Esophagus muscularis mucosa (tissue), 4 donors: Measurements from ENCODE around the gene AATK. TPM values are rescaled to one million over a fixed set of nuclear protein-coding genes. Genes with fewer than 3 reads are reported as not detected.
A peak's percentile ranks its signal among the peaks of the same experiment; 100 is the strongest.

Experiments
- DNase-seq: peaks from one replicate; pipeline ENCODE4 v3.0.0-alpha.2; 2017; ENCODE audit errors: extremely low spot score
- H3K27ac ChIP-seq, 4 donors: fragments of 200-600 bp; sonication (generic); replicated peaks in 1 of 4; 1 replicate in 3 of 4; 2 replicates in 1 of 4; pipeline ENCODE4 v1.5.1; 2016 to 2019; ENCODE audit warnings: mild to moderate bottlenecking in 1 of 4
- H3K27me3 ChIP-seq, 4 donors: fragments of 200-600 bp; sonication (generic); one replicate each; pipeline versions ENCODE4 v1.5.1 to v1.6.0; 2016 to 2019
- H3K36me3 ChIP-seq, 4 donors: fragments of 200-600 bp; sonication (generic); one replicate each; pipeline ENCODE4 v1.5.1; 2016 to 2019
- H3K4me1 ChIP-seq, 4 donors: fragments of 200-600 bp; sonication (generic); one replicate each; pipeline ENCODE4 v1.5.1; 2016 to 2019
- H3K4me3 ChIP-seq, 4 donors: fragments of 200-600 bp; sonication (generic); 1 replicate in 2 of 4; 2 replicates in 2 of 4; pipeline ENCODE4 v1.5.1; 2016 to 2019; ENCODE audit warnings: mild to moderate bottlenecking in 4 of 4, moderate library complexity in 1 of 4
- H3K9me3 ChIP-seq, 4 donors: fragments of 200-600 bp; sonication (generic); 1 replicate in 3 of 4; 2 replicates in 1 of 4; pipeline ENCODE4 v1.5.1; 2016 to 2019
- CTCF ChIP-seq, 3 experiments: fragments of 200-600 bp in 2 of 3; fragments of 450-650 bp in 1 of 3; sonication (generic) in 2 of 3; IDR thresholded peaks; one replicate each; pipeline ENCODE4 v1.5.1; 2017 to 2019; ENCODE audit warnings: antibody characterized with exemption in 3 of 3, mild to moderate bottlenecking in 2 of 3, moderate library complexity in 1 of 3
- EP300 ChIP-seq: sonication (generic); formaldehyde crosslinking; IDR thresholded peaks from one replicate; pipeline ENCODE4 v1.6.1; 2017; ENCODE audit warnings: antibody characterized with exemption
- POLR2A ChIP-seq: fragments of 450-650 bp; IDR thresholded peaks from one replicate; pipeline ENCODE4 v1.6.1; 2017; ENCODE audit warnings: antibody characterized with exemption, moderate library complexity, mild to moderate bottlenecking, low read depth
- POLR2AphosphoS5 ChIP-seq, 2 donors: sonication (generic); formaldehyde crosslinking; IDR thresholded peaks; one replicate each; pipeline ENCODE4 v1.6.1; 2017; ENCODE audit warnings: antibody characterized with exemption in 2 of 2
- WGBS: methylation state at CpG from one replicate; pipeline ENCODE4 v1.1.5; 2018; 5-methylcytosine and 5-hydroxymethylcytosine counted together
- intact Hi-C: fragments of 100-400 bp; cut with DNase I; formaldehyde crosslinking; loops from one replicate; pipeline ENCODE4 v1.15.1; 2023
- total RNA-seq, 4 donors: library from RNA; depleted of rRNA; stranded (reverse); fragments of >200 nt; gene quantifications; one replicate each; pipeline versions ENCODE4 v1.1.0 to v1.2.1, GENCODE V29; 2016

Gene AATK
- total RNA-seq, 4 donors from 2014 or later = 13.7 to 24.6 (median 16.0) TPM

GRCh38 chr17:81169870-81170309 lies 3.9 kb upstream of the AATK start:
- peaks cover 8 to 17% (median 16%) of the 10 kb centered on the region in 4 donors for H3K4me1 ChIP-seq
- no peak for DNase-seq
- peaks cover 0 to 14% (median 2%) of the 10 kb centered on the region in 4 donors for H3K27me3 ChIP-seq
- WGBS = 92% methylated on average over 3 of the region's 3 CpGs
- no peaks in the 10 kb centered on the region for H3K36me3 ChIP-seq
- H3K27ac ChIP-seq = no peak overlapping the region
- TF ChIP-seq POLR2A (no peak), EP300 (no peak), POLR2AphosphoS5 (IDR thresholded peaks at IDR 0.05) (no peak), CTCF (IDR thresholded peaks at IDR 0.05) (no peak)
- H3K4me3 ChIP-seq = no peak overlapping the region
- H3K9me3 ChIP-seq = no peaks in the 10 kb centered on the region
- intact Hi-C loops = no loop called here

DNA sequence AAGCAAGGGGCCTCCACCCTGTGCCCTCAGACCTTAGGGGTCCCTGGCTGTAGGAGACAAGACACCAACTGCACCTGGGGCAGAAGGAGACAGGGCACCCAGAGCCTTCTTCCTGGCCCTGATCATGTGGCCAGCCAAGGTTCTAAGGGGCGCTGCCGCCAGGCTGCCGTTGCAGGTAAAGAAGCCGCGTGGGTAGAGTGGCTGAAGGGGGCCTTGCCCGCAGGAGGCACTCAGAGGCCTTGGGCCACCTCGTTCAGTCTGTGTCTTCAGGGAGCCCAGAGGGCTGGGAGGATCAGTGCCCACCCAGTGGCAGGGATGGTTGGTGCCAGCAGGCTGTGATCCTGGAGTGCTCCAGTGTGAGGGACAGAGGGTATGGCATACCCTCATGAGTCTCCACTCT lies 1.6 kb upstream of the AATK start:
- Histone ChIP-seq H3K4me3 (no peak overlapping the region), H3K4me1 (peaks cover 10 to 24% (median 23%) of the 10 kb centered on the region in 4 donors), H3K9me3 (no peaks in the 10 kb centered on the region), H3K27ac (no peak overlapping the region), H3K27me3 (peaks cover 0 to 14% (median 2%) of the 10 kb centered on the region in 4 donors), H3K36me3 (no peaks in the 10 kb centered on the region)
- no peak for TF ChIP-seq POLR2AphosphoS5 (IDR thresholded peaks at IDR 0.05)
- TF ChIP-seq CTCF (IDR thresholded peaks at IDR 0.05) = no peak
- TF ChIP-seq POLR2A = no peak
- TF ChIP-seq EP300 = no peak
- intact Hi-C loops = no loop called here
- no peak for DNase-seq
- no CpG with 5 or more reads among the region's 7 CpGs for WGBS

DNA sequence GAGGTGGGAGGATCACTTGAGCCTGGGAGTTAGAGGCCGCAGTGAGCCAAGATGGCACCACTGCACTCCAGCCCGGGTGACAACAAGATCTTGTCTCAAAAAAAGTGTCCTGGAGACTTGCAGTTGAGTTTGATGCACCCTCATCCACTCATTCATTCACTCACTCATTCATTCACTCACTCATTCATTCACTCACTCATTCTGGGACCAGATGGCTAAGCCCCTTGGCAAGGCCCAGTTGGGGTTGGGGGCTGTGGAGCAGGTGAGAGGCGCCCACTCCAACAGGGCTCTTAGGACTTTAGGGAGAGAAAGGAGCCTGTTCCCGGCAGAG lies 1.1 kb upstream of the AATK start:
- no peak for TF ChIP-seq CTCF (IDR thresholded peaks at IDR 0.05)
- TF ChIP-seq EP300 = no peak
- no peak for TF ChIP-seq POLR2AphosphoS5 (IDR thresholded peaks at IDR 0.05)
- TF ChIP-seq POLR2A = no peak

DNA sequence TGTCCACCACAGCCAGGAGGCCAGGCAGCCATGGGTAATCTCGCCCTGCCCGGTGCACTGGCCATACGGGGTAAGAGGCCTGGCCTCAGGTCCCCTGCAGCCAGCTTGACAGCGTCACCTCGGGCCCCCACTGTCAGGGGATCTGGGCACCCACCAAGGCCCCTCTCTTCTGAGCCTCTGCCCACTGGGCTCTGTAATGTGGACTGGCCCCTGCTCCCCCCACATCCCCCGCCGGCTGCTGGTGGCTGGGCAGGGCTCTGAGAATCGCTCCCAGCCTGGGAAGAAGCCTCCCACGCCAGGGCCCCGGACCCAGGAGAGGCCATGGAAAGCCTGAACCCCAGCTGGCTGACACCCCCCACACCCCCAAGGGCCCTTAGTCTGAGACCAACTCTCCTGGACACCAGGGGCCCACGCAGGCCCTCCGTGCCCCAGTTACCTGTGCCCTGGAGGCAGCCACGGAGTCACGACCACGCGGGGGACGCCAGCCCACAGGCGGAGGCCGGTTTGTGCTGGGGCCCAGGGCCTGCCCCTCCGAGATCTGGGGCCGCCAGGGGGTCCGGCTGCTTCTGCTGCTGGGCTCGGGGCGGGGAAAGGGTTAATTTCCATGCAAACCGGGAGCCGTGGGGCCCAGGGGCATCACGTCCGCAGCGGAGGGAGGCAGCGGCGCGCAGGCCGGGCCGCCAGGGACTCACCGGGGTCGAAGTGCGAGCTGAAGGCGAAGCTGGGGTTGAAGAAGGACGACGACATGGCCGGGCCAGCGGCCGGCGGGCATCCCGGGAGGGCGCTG lies 582 bp downstream of the AATK start, which contains the start of gene PVALEF:
TSS of gene PVALEF (plus strand) at position 262 of the 787 bp plus-strand sequence. CDS start 15,720 bp downstream, outside the sequence.
- Histone ChIP-seq H3K4me1 (peaks cover 10 to 28% (median 27%) of the 10 kb centered on the region in 4 donors), H3K9me3 (no peaks in the 10 kb centered on the region), H3K27ac (peak within 1 kb of the TSS; percentile 48 to 70 (median 56)), H3K36me3 (no peaks in the 10 kb centered on the region), H3K27me3 (peaks cover 0 to 14% (median 2%) of the 10 kb centered on the region in 4 donors), H3K4me3 (peak within 1 kb of the TSS; percentile 55 to 65 (median 58))
- 73% methylated on average over 7 of the region's 46 CpGs for WGBS
- no peak for DNase-seq
- intact Hi-C loops = no loop called here
- no peak for TF ChIP-seq POLR2A

More for the DNA sequence above, 1.1 kb upstream of the AATK start:
- no peaks in the 10 kb centered on the region for H3K36me3 ChIP-seq
- no peak for DNase-seq
- H3K4me3 ChIP-seq = no peak overlapping the region
- 100% methylated on average over 3 of the region's 4 CpGs for WGBS
- peaks cover 0 to 14% (median 2%) of the 10 kb centered on the region in 4 donors for H3K27me3 ChIP-seq
- no peak overlapping the region for H3K27ac ChIP-seq
- peaks cover 10 to 24% (median 23%) of the 10 kb centered on the region in 4 donors for H3K4me1 ChIP-seq
- intact Hi-C loops = no loop called here
- H3K9me3 ChIP-seq = no peaks in the 10 kb centered on the region

- no peak for DNase-seq
- peaks cover 10 to 36% (median 30%) of the 10 kb centered on the region in 4 donors for H3K4me1 ChIP-seq
- intact Hi-C loops = no loop called here
- H3K27me3 ChIP-seq = peaks cover 0 to 17% (median 2%) of the 10 kb centered on the region in 4 donors
- peak overlapping the region; percentile 55 to 65 (median 58) for H3K4me3 ChIP-seq
- 68% methylated on average over 10 of the region's 19 CpGs for WGBS
- H3K27ac ChIP-seq = peak overlapping the region; percentile 48 to 70 (median 56)
- TF ChIP-seq CTCF (IDR thresholded peaks at IDR 0.05) = no peak
- peak in 1 of 2 donors; percentile 53 for TF ChIP-seq POLR2AphosphoS5 (IDR thresholded peaks at IDR 0.05)
- no peak for TF ChIP-seq EP300
- H3K36me3 ChIP-seq = no peaks in the 10 kb centered on the region
- no peaks in the 10 kb centered on the region for H3K9me3 ChIP-seq
Observed at GRCh38 chr17:81164371-81165245, 1.4 kb downstream of the AATK start.
